Suprapubic skin (tissue), 3 donors: ENCODE measurements around the gene GRM7.

Source experiments
- CTCF ChIP-seq, 2 donors: fragments of 200-600 bp in 1 of 2; fragments of 450-650 bp in 1 of 2; sonication (generic) in 1 of 2; IDR thresholded peaks; one replicate each; pipeline ENCODE4 v1.5.1; 2016 to 2019; ENCODE audit warnings: antibody characterized with exemption in 2 of 2, mild to moderate bottlenecking in 1 of 2, moderate library complexity in 1 of 2
- EP300 ChIP-seq: sonication (generic); formaldehyde crosslinking; IDR thresholded peaks from one replicate; pipeline ENCODE4 v1.6.1; 2017; ENCODE audit warnings: antibody characterized with exemption
- POLR2A ChIP-seq, 2 donors: fragments of 450-650 bp; IDR thresholded peaks; one replicate each; pipeline ENCODE4 v1.6.1; 2017; ENCODE audit warnings: antibody characterized with exemption in 2 of 2, mild to moderate bottlenecking in 2 of 2, moderate library complexity in 2 of 2

- TF ChIP-seq CTCF (IDR thresholded peaks at IDR 0.05) (no peak), POLR2A (IDR thresholded peaks at IDR 0.05) (no peak), EP300 (no peak)
Observed at GRCh38 chr3:7242303-7242635, 381.4 kb downstream of the GRM7 start.
